HEK293 (cell line): Measurements from ENCODE around the gene ENAH.

Source experiments
- CTCF ChIP-seq: fragments of 450-650 bp; formaldehyde crosslinking; IDR thresholded peaks from 2 replicates; pipeline ENCODE4 v1.5.1; 2016; ENCODE audit warnings: missing biosample characterization, missing genetic modification characterization
- OVOL3 ChIP-seq: fragments of 450-650 bp; formaldehyde crosslinking; IDR thresholded peaks from 2 replicates; pipeline ENCODE4 v1.5.1; 2016; ENCODE audit warnings: missing biosample characterization, missing genetic modification characterization
- ZBTB1 ChIP-seq: fragments of 450-650 bp; formaldehyde crosslinking; IDR thresholded peaks from 2 replicates; pipeline ENCODE4 v1.5.1; 2016; ENCODE audit warnings: missing biosample characterization, missing genetic modification characterization
- ZNF404 ChIP-seq: fragments of 450-650 bp; formaldehyde crosslinking; IDR thresholded peaks from 2 replicates; pipeline ENCODE4 v1.5.1; 2017; ENCODE audit warnings: missing biosample characterization, missing genetic modification characterization
- ZNF501 ChIP-seq: fragments of 450-650 bp; formaldehyde crosslinking; IDR thresholded peaks from 2 replicates; pipeline ENCODE4 v1.5.1; 2016; ENCODE audit warnings: missing biosample characterization, missing genetic modification characterization
- ZNF600 ChIP-seq: fragments of 450-650 bp; formaldehyde crosslinking; IDR thresholded peaks from 2 replicates; pipeline ENCODE4 v1.5.1; 2016; ENCODE audit warnings: missing biosample characterization, missing genetic modification characterization
- ZNF677 ChIP-seq: fragments of 450-650 bp; IDR thresholded peaks from 2 replicates; pipeline ENCODE4 v1.5.0; 2018; ENCODE audit warnings: missing biosample characterization, mild to moderate bottlenecking, missing genetic modification characterization, moderate library complexity
- ZNF747 ChIP-seq: fragments of 450-650 bp; formaldehyde crosslinking; IDR thresholded peaks from 2 replicates; pipeline ENCODE4 v1.5.1; 2016; ENCODE audit warnings: missing biosample characterization, missing genetic modification characterization
- ZNF768 ChIP-seq: fragments of 450-650 bp; formaldehyde crosslinking; IDR thresholded peaks from 2 replicates; pipeline ENCODE4 v1.5.1; 2018; ENCODE audit warnings: missing biosample characterization, mild to moderate bottlenecking, missing genetic modification characterization
- TF ChIP-seq, protein P1 (sequence below): fragments of 450-650 bp; formaldehyde crosslinking; IDR thresholded peaks from 2 replicates; pipeline ENCODE4 v1.5.1; 2016; ENCODE audit warnings: missing biosample characterization, missing genetic modification characterization, borderline replicate concordance

DNA sequence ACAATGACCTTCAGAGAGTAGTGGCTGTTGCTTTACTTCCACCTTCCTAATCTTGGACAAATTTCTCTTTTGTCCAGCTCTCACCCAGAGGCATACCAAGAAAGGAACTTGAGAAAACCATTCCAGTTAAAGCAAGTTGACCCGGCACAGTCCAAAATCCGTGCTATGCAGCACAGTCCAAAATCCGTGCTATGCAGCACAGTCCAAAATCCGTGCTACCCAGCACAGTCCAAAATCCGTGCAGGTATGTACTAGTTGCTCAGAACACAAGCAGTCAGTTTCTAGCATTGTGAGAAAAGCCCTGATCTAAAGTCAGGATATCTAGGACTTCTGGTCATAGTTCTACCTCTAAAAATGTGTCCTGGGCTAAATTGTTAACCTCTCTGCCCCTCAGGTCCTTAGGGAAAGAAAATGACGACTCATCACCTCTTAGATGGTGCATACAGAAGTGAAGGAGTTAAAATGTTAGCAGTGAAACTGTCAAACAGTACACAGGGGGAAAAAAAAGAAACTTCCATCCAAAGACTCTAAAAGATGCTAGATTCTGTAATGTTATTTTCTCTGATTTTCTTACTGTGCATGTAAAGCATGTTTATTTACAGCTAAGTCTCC is 40.3 kb upstream of the ENAH start:
- no peak for TF ChIP-seq CTCF (tag by site-specific recombination)
- TF ChIP-seq ZNF600, result no peak
- no peak for TF ChIP-seq ZNF768 (tag by site-specific recombination)
- TF ChIP-seq ZNF747, result no peak
- no peak for TF ChIP-seq ZNF501 (tag by site-specific recombination)
- TF ChIP-seq, protein P1, sequence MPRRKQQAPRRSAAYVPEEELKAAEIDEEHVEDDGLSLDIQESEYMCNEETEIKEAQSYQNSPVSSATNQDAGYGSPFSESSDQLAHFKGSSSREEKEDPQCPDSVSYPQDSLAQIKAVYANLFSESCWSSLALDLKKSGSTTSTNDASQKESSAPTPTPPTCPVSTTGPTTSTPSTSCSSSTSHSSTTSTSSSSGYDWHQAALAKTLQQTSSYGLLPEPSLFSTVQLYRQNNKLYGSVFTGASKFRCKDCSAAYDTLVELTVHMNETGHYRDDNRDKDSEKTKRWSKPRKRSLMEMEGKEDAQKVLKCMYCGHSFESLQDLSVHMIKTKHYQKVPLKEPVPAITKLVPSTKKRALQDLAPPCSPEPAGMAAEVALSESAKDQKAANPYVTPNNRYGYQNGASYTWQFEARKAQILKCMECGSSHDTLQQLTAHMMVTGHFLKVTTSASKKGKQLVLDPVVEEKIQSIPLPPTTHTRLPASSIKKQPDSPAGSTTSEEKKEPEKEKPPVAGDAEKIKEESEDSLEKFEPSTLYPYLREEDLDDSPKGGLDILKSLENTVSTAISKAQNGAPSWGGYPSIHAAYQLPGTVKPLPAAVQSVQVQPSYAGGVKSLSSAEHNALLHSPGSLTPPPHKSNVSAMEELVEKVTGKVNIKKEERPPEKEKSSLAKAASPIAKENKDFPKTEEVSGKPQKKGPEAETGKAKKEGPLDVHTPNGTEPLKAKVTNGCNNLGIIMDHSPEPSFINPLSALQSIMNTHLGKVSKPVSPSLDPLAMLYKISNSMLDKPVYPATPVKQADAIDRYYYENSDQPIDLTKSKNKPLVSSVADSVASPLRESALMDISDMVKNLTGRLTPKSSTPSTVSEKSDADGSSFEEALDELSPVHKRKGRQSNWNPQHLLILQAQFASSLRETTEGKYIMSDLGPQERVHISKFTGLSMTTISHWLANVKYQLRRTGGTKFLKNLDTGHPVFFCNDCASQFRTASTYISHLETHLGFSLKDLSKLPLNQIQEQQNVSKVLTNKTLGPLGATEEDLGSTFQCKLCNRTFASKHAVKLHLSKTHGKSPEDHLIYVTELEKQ, result no peak
- TF ChIP-seq OVOL3 (tag by site-specific recombination), result no peak
- no peak for TF ChIP-seq ZNF677
- no peak for TF ChIP-seq ZBTB1 (tag by site-specific recombination)
- TF ChIP-seq ZNF404, result no peak
